Mesendoderm (in vitro differentiated cells): ENCODE measurements around the gene TMEM134.

Source experiments
- DNase-seq: peaks from one replicate; pipeline ENCODE4 v3.0.0; 2013
- H2AK5ac ChIP-seq: 2 replicates; pipeline ENCODE4 v1.6.1; 2013; ENCODE audit warnings: low read length, inconsistent platforms
- H2BK120ac ChIP-seq: 2 replicates; pipeline ENCODE4 v1.6.1; 2013; ENCODE audit warnings: low read depth, mild to moderate bottlenecking, low read length, moderate library complexity, mixed read lengths
- H2BK15ac ChIP-seq: replicated peaks from 2 replicates; pipeline ENCODE4 v1.6.1; 2013; ENCODE audit warnings: low read depth, mild to moderate bottlenecking, moderate library complexity
- H2BK5ac ChIP-seq: 2 replicates; pipeline ENCODE4 v1.6.1; 2013; ENCODE audit warnings: low read length, inconsistent platforms
- H3K18ac ChIP-seq: 2 replicates; pipeline ENCODE4 v1.6.1; 2013; ENCODE audit warnings: mild to moderate bottlenecking, low read length, mixed read lengths
- H3K23ac ChIP-seq: one replicate; pipeline ENCODE4 v1.6.1; 2013; ENCODE audit warnings: low read length
- H3K27ac ChIP-seq: 2 replicates; pipeline ENCODE4 v1.5.1; 2013; ENCODE audit warnings: low read depth, mild to moderate bottlenecking, inconsistent platforms, low read length, moderate library complexity
- H3K27me3 ChIP-seq: 2 replicates; pipeline ENCODE4 v1.6.1; 2013; ENCODE audit warnings: low read length, control low read depth, mild to moderate bottlenecking, inconsistent platforms; ENCODE audit not compliant: insufficient read depth, poor library complexity
- H3K36me3 ChIP-seq: 2 replicates; pipeline ENCODE4 v1.6.1; 2013; ENCODE audit warnings: low read length, inconsistent platforms; ENCODE audit not compliant: control insufficient read depth, insufficient read depth
- H3K4ac ChIP-seq: one replicate; pipeline ENCODE4 v1.6.1; 2013; ENCODE audit warnings: low read depth, mild to moderate bottlenecking, low read length, moderate library complexity
- H3K4me1 ChIP-seq: 2 replicates; pipeline ENCODE4 v1.6.1; 2013; ENCODE audit warnings: low read depth, low read length, inconsistent platforms; ENCODE audit not compliant: control insufficient read depth
- H3K4me2 ChIP-seq: 2 replicates; pipeline ENCODE4 v1.6.1; 2013; ENCODE audit warnings: low read length
- H3K4me3 ChIP-seq: 2 replicates; pipeline ENCODE4 v1.5.1; 2013; ENCODE audit warnings: mild to moderate bottlenecking, low read length
- H3K56ac ChIP-seq: one replicate; pipeline ENCODE4 v1.6.1; 2013; ENCODE audit warnings: low read length
- H3K79me1 ChIP-seq: 2 replicates; pipeline ENCODE4 v1.6.1; 2013; ENCODE audit warnings: low read length, inconsistent platforms
- H3K79me2 ChIP-seq: 2 replicates; pipeline ENCODE4 v1.6.1; 2013; ENCODE audit warnings: mild to moderate bottlenecking, low read length; ENCODE audit not compliant: control insufficient read depth, insufficient read depth
- H3K9ac ChIP-seq: 2 replicates; pipeline ENCODE4 v1.6.1; 2013; ENCODE audit warnings: low read length, inconsistent platforms
- H4K5ac ChIP-seq: one replicate; pipeline ENCODE4 v1.6.1; 2013; ENCODE audit warnings: low read length
- H4K8ac ChIP-seq: one replicate; pipeline ENCODE4 v1.6.1; 2013; ENCODE audit warnings: low read depth, mild to moderate bottlenecking, control low read depth, low read length, moderate library complexity
- WGBS: extraction: QIAGEN DNeasy Blood & Tissue Kit; methylation state at CpG from one replicate; pipeline ENCODE4 v1.1.7; 2013; ENCODE audit warnings: low lambda C conversion rate, missing lambda C conversion rate; ENCODE audit not compliant: insufficient coverage; ENCODE audit errors: extremely low coverage; 5-methylcytosine and 5-hydroxymethylcytosine counted together

The TMEM134 gene

GRCh38 chr11:67493548-67494370, 24.7 kb upstream of the TMEM134 start:
- H2BK120ac ChIP-seq = no peak overlapping the region
- H3K9ac ChIP-seq = no peak overlapping the region
- H4K5ac ChIP-seq = no peak overlapping the region
- no peak overlapping the region for H3K4ac ChIP-seq
- WGBS = no CpG with 5 or more reads among the region's 65 CpGs
- H2AK5ac ChIP-seq = no peak overlapping the region
- H4K8ac ChIP-seq = no peak overlapping the region
- H3K79me1 ChIP-seq = no peaks in the 10 kb centered on the region
- H3K18ac ChIP-seq = no peak overlapping the region
- peaks cover 6% of the 10 kb centered on the region for H3K36me3 ChIP-seq
- no peak for DNase-seq
- no peaks in the 10 kb centered on the region for H3K4me1 ChIP-seq
- no peak overlapping the region for H3K56ac ChIP-seq
- no peak overlapping the region for H3K4me2 ChIP-seq
- no peaks in the 10 kb centered on the region for H3K27me3 ChIP-seq
- H3K23ac ChIP-seq = no peak overlapping the region
- H3K4me3 ChIP-seq = no peak overlapping the region
- no peak overlapping the region for H3K27ac ChIP-seq
- no peak overlapping the region for H2BK5ac ChIP-seq
- no peaks in the 10 kb centered on the region for H3K79me2 ChIP-seq
- no peak overlapping the region for H2BK15ac ChIP-seq

GRCh38 chr11:67492801-67493547, 23.9 kb upstream of the TMEM134 start:
- H2BK15ac ChIP-seq = no peak overlapping the region
- H4K8ac ChIP-seq = no peak overlapping the region
- no peaks in the 10 kb centered on the region for H3K79me1 ChIP-seq
- H3K56ac ChIP-seq = no peak overlapping the region
- H2BK120ac ChIP-seq = no peak overlapping the region
- no peak overlapping the region for H3K4me3 ChIP-seq
- DNase-seq = no peak
- no peak overlapping the region for H2BK5ac ChIP-seq
- WGBS = no CpG with 5 or more reads among the region's 46 CpGs
- H2AK5ac ChIP-seq = no peak overlapping the region
- H3K36me3 ChIP-seq = peaks cover 6% of the 10 kb centered on the region
- no peaks in the 10 kb centered on the region for H3K79me2 ChIP-seq
- H3K4ac ChIP-seq = no peak overlapping the region
- H3K27ac ChIP-seq = no peak overlapping the region
- no peak overlapping the region for H3K4me2 ChIP-seq
- no peak overlapping the region for H3K23ac ChIP-seq
- no peak overlapping the region for H3K18ac ChIP-seq
- no peaks in the 10 kb centered on the region for H3K4me1 ChIP-seq
- H3K9ac ChIP-seq = no peak overlapping the region
- no peaks in the 10 kb centered on the region for H3K27me3 ChIP-seq
- H4K5ac ChIP-seq = no peak overlapping the region

- Histone ChIP-seq H3K79me1 (no peaks in the 10 kb centered on the region), H3K56ac (no peak overlapping the region), H2BK5ac (no peak overlapping the region), H2BK120ac (no peak overlapping the region), H2BK15ac (no peak overlapping the region), H4K8ac (no peak overlapping the region), H3K4ac (no peak overlapping the region), H2AK5ac (no peak overlapping the region), H3K23ac (no peak overlapping the region), H3K36me3 (peaks cover 6% of the 10 kb centered on the region), H3K27ac (no peak overlapping the region), H3K18ac (no peak overlapping the region), H3K27me3 (no peaks in the 10 kb centered on the region), H3K4me2 (no peak overlapping the region), H4K5ac (no peak overlapping the region), H3K79me2 (no peaks in the 10 kb centered on the region), H3K4me1 (no peaks in the 10 kb centered on the region), H3K4me3 (no peak overlapping the region), H3K9ac (no peak overlapping the region)
- WGBS = no CpG with 5 or more reads among the region's 19 CpGs
- no peak for DNase-seq
Observed at GRCh38 chr11:67492069-67492727, 23.1 kb upstream of the TMEM134 start.

GRCh38 chr11:67491276-67492068, 22.4 kb upstream of the TMEM134 start:
- Histone ChIP-seq H3K4me1 (no peaks in the 10 kb centered on the region), H3K9ac (no peak overlapping the region), H4K5ac (no peak overlapping the region), H3K27me3 (no peaks in the 10 kb centered on the region), H2BK15ac (no peak overlapping the region), H2BK5ac (no peak overlapping the region), H3K18ac (no peak overlapping the region), H3K79me2 (no peaks in the 10 kb centered on the region), H3K79me1 (no peaks in the 10 kb centered on the region), H3K4me2 (no peak overlapping the region), H2AK5ac (no peak overlapping the region), H3K27ac (no peak overlapping the region), H3K4me3 (no peak overlapping the region), H3K23ac (no peak overlapping the region), H3K56ac (no peak overlapping the region), H2BK120ac (no peak overlapping the region), H3K36me3 (peaks cover 6% of the 10 kb centered on the region), H4K8ac (no peak overlapping the region), H3K4ac (no peak overlapping the region)
- WGBS = no CpG with 5 or more reads among the region's 24 CpGs
- no peak for DNase-seq

- H3K18ac ChIP-seq = no peak overlapping the region
- H3K4me3 ChIP-seq = no peak overlapping the region
- no peaks in the 10 kb centered on the region for H3K79me1 ChIP-seq
- H3K4ac ChIP-seq = no peak overlapping the region
- H3K79me2 ChIP-seq = no peaks in the 10 kb centered on the region
- no peak overlapping the region for H3K27ac ChIP-seq
- WGBS = no CpG with 5 or more reads among the region's 15 CpGs
- peaks cover 6% of the 10 kb centered on the region for H3K36me3 ChIP-seq
- no peaks in the 10 kb centered on the region for H3K27me3 ChIP-seq
- H3K4me2 ChIP-seq = no peak overlapping the region
- no peak overlapping the region for H3K56ac ChIP-seq
- no peak overlapping the region for H4K5ac ChIP-seq
- no peak for DNase-seq
- no peak overlapping the region for H3K23ac ChIP-seq
- H3K9ac ChIP-seq = no peak overlapping the region
- H4K8ac ChIP-seq = no peak overlapping the region
- no peak overlapping the region for H2BK15ac ChIP-seq
- H3K4me1 ChIP-seq = no peaks in the 10 kb centered on the region
- no peak overlapping the region for H2AK5ac ChIP-seq
- no peak overlapping the region for H2BK120ac ChIP-seq
- H2BK5ac ChIP-seq = no peak overlapping the region
Observed at GRCh38 chr11:67490727-67491065, 21.6 kb upstream of the TMEM134 start.
